Small intestine (tissue), 7 donors: ENCODE data around the gene RGS3. TPM values are rescaled to one million over a fixed set of nuclear protein-coding genes. Genes with fewer than 3 reads are reported as not detected.

Experiments used
- DNase-seq, 2 donors: peaks; one replicate each; pipeline versions ENCODE4 v3.0.0 to v3.0.0-alpha.2; 2013
- FAIRE-seq: peaks from 2 replicates; lab custom pipeline; 2012; peaks lifted over from hg19 to GRCh38; lab: Jason Lieb, UNC
- H3K27ac ChIP-seq, 3 donors: one replicate each; pipeline ENCODE4 v1.5.1; 2013; ENCODE audit warnings: low read length in 2 of 3, mild to moderate bottlenecking in 2 of 3, control low read depth in 1 of 3, inconsistent platforms in 1 of 3, low read depth in 1 of 3, moderate library complexity in 1 of 3
- H3K27me3 ChIP-seq, 3 donors: one replicate each; pipeline ENCODE4 v1.6.1; 2013; ENCODE audit warnings: low read length in 3 of 3, inconsistent platforms in 1 of 3; ENCODE audit not compliant: control insufficient read depth in 3 of 3, insufficient read depth in 3 of 3
- H3K36me3 ChIP-seq, 3 donors: one replicate each; pipeline ENCODE4 v1.6.1; 2013; ENCODE audit warnings: low read length in 3 of 3, inconsistent platforms in 1 of 3, low read depth in 1 of 3, mild to moderate bottlenecking in 1 of 3, moderate library complexity in 1 of 3; ENCODE audit not compliant: control insufficient read depth in 3 of 3, insufficient read depth in 2 of 3
- H3K4me1 ChIP-seq, 3 donors: one replicate each; pipeline ENCODE4 v1.6.1; 2013; ENCODE audit warnings: low read length in 2 of 3, inconsistent platforms in 1 of 3, low read depth in 1 of 3, mild to moderate bottlenecking in 1 of 3, moderate library complexity in 1 of 3; ENCODE audit not compliant: control insufficient read depth in 3 of 3, insufficient read depth in 2 of 3
- H3K4me3 ChIP-seq, 3 donors: one replicate each; pipeline ENCODE4 v1.5.1; 2013; ENCODE audit warnings: low read length in 3 of 3, control low read depth in 1 of 3, inconsistent platforms in 1 of 3, low read depth in 1 of 3, mild to moderate bottlenecking in 1 of 3, moderate library complexity in 1 of 3
- H3K9me3 ChIP-seq, 2 donors: one replicate each; pipeline ENCODE4 v1.6.1; 2013; ENCODE audit warnings: low read depth in 1 of 2, low read length in 1 of 2; ENCODE audit not compliant: control insufficient read depth in 2 of 2, insufficient read depth in 1 of 2
- WGBS, 3 donors: extraction: QIAGEN DNeasy Blood & Tissue Kit; methylation state at CpG; one replicate each; pipeline ENCODE4 v1.1.7; 2013; 5-methylcytosine and 5-hydroxymethylcytosine counted together
- polyA plus RNA-seq, 4 donors: library from polyadenylated mRNA; stranded (reverse) in 3 of 4; unstranded in 1 of 4; fragments of 200-250 nt in 3 of 4; fragments of 120-200 nt in 1 of 4; gene quantifications; one replicate each; pipeline versions ENCODE4 v1.2.1 to v1.2.3, GENCODE V29; 2013
- donor health status: healthy with polysubstance abuse.
- donor health status: control.
- donor health status: control.
- donor health status: Bipolar disorder and iron deficiency.
- donor health status: healthy.

RGS3 gene
- polyA plus RNA-seq, 4 donors, result 23.0 to 37.0 (median 26.4) TPM

GRCh38 chr9:113645227-113645977, 181.9 kb downstream of the RGS3 start:
- no peak for FAIRE-seq
- Histone ChIP-seq H3K4me1 (peaks cover 0 to 8% (median 0%) of the 10 kb centered on the region in 3 donors), H3K4me3 (no peak overlapping the region)

DNA sequence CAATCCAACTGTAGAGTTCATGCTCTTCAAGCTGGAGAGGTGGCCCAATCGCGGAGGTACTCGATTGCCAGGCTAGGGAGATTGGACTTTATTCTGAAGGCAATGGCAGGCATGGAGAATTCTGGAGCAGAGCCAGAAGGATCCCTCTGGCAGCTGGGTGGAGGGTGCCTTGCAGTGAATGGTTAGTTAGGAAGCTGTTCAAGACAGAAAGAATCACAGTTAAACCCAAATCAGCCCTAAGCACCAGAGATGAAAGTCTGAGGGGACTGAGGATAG, 182.4 kb downstream of the RGS3 start:
- H3K27me3 ChIP-seq, result no peaks in the 10 kb centered on the region
- DNase-seq, result peak; percentile 47 to 74
- 16 to 61% (median 50%) methylated on average over 3 of the region's 3 CpGs for WGBS, 3 donors

More at GRCh38 chr9:113645227-113645977, 181.9 kb downstream of the RGS3 start:
- H3K27ac ChIP-seq, result no peak overlapping the region
- H3K9me3 ChIP-seq, result peaks cover 0 to 6% of the 10 kb centered on the region in 2 donors
- DNase-seq, result no peak
- H3K36me3 ChIP-seq, result no peaks in the 10 kb centered on the region
- no peaks in the 10 kb centered on the region for H3K27me3 ChIP-seq
- WGBS, 3 donors, result 89 to 93% (median 90%) methylated on average over 15 of the region's 15 CpGs

GRCh38 chr9:113646491-113646890, 183.0 kb downstream of the RGS3 start:
- peaks cover 0 to 6% of the 10 kb centered on the region in 2 donors for H3K9me3 ChIP-seq
- H3K4me3 ChIP-seq, result no peak overlapping the region
- no peak for DNase-seq
- H3K4me1 ChIP-seq, result peaks cover 0 to 8% (median 0%) of the 10 kb centered on the region in 3 donors
- 88 to 93% (median 91%) methylated on average over 7 of the region's 7 CpGs for WGBS, 3 donors
- no peak for FAIRE-seq
- H3K36me3 ChIP-seq, result no peaks in the 10 kb centered on the region
- H3K27me3 ChIP-seq, result no peaks in the 10 kb centered on the region
- no peak overlapping the region for H3K27ac ChIP-seq

More for the DNA sequence above, 182.4 kb downstream of the RGS3 start:
- H3K4me1 ChIP-seq, result peaks cover 0 to 8% (median 0%) of the 10 kb centered on the region in 3 donors
- no peak overlapping the region for H3K27ac ChIP-seq
- no peak for FAIRE-seq
- no peak overlapping the region for H3K4me3 ChIP-seq
- H3K36me3 ChIP-seq, result no peaks in the 10 kb centered on the region
- H3K9me3 ChIP-seq, result peaks cover 0 to 6% of the 10 kb centered on the region in 2 donors

Other genes starting within 250 kb of the RGS3 start
- 10 to 100 TPM in 2 of 4 donors, 1 to 10 TPM in 2; 6.5 to 19.8 (median 9.5) TPM for gene FKBP15, start 242.4 kb upstream of the RGS3 start, polyA plus RNA-seq
- 10 to 100 TPM; 27.5 to 40.6 (median 29.6) TPM for gene SLC31A1, start 242.2 kb upstream of the RGS3 start, polyA plus RNA-seq
- 10 to 100 TPM; 33.4 to 77.0 (median 56.3) TPM for gene CDC26, start 188.2 kb upstream of the RGS3 start, polyA plus RNA-seq
- gene PRPF4, start 188.1 kb upstream of the RGS3 start, polyA plus RNA-seq, result 10 to 100 TPM in 2 of 4 donors, 1 to 10 TPM in 2; 7.6 to 21.6 (median 11.3) TPM
- gene RNF183, start 160.4 kb upstream of the RGS3 start, polyA plus RNA-seq, result 1 to 10 TPM in 1 of 4 donors, under 1 TPM in 2, not detected in 1; 0.54 to 1.7 (median 0.62) TPM
- 1 to 10 TPM in 2 of 4 donors, under 1 TPM in 1, not detected in 1; 0.45 to 2.5 (median 1.6) TPM for gene WDR31, start 123.5 kb upstream of the RGS3 start, polyA plus RNA-seq
- gene BSPRY, start 114.2 kb upstream of the RGS3 start, polyA plus RNA-seq, result 10 to 100 TPM in 3 of 4 donors, 1 to 10 TPM in 1; 4.8 to 16.8 (median 15.3) TPM
- gene HDHD3, start 86.7 kb upstream of the RGS3 start, polyA plus RNA-seq, result 100 to 1,000 TPM in 3 of 4 donors, 10 to 100 TPM in 1; 96.9 to 370 (median 210) TPM
- 10 to 100 TPM; 33.5 to 97.7 (median 42.9) TPM for gene ALAD, start 62.4 kb upstream of the RGS3 start, polyA plus RNA-seq
- 10 to 100 TPM; 15.7 to 50.2 (median 31.6) TPM for gene POLE3, start 53.1 kb upstream of the RGS3 start, polyA plus RNA-seq
- gene C9orf43, start 53.0 kb upstream of the RGS3 start, polyA plus RNA-seq, result under 1 TPM in 3 of 4 donors, not detected in 1; 0.42 to 0.81 (median 0.69) TPM